ENCODE data around the gene IFITM1. TPM values are rescaled to one million over a fixed set of nuclear protein-coding genes. Genes with fewer than 3 reads are reported as not detected.
"Not testable (repeated sequence)": the region's sequence is repeated elsewhere in the genome, so short reads cannot be mapped to it uniquely, and the experiment has no call there.

Gene IFITM1
- total RNA-seq, 2 experiments from 2014 or later = 36.4 to 72.4 TPM

GRCh38 chr11:331358-332060, 17.7 kb downstream of the IFITM1 start:
- peaks cover 92% of the 10 kb centered on the region for H3K4me1 ChIP-seq (ENCODE audit: insufficient read depth, low read length, poor library complexity, severe bottlenecking)
- H3K4me2 ChIP-seq (ENCODE audit: low read length) = peak overlapping the region; percentile 85
- no peaks in the 10 kb centered on the region for H4K20me1 ChIP-seq (ENCODE audit: insufficient read depth, low read length)
- peak overlapping the region; percentile 61 for H3K4me3 ChIP-seq (ENCODE audit: low read depth, low read length, poor library complexity, severe bottlenecking)
- peaks cover 9% of the 10 kb centered on the region for H3K36me3 ChIP-seq (ENCODE audit: insufficient read depth, low read length)
- H3K79me2 ChIP-seq (ENCODE audit: insufficient read depth, low read depth, low read length) = no peaks in the 10 kb centered on the region
- CTCF ChIA-PET (ENCODE audit: unreplicated experiment) = interaction anchor here (1.3 kb wide), 1 partner anchor 9 kb away, joined by 4 read pairs; no protein-coding TSS in a partner anchor
- intact Hi-C loops (cut with micrococcal nuclease; ENCODE audit: unreplicated experiment) = no loop called here
- POLR2A ChIA-PET = interaction anchor here (0.9 to 5.5 kb wide), 6 partner anchors 8 to 25 kb away, joined by 3 to 63 read pairs (median 10); no protein-coding TSS in a partner anchor
- no peaks in the 10 kb centered on the region for H3K9me2 ChIP-seq (ENCODE audit: insufficient read depth, low read length)
- TF ChIP-seq, protein P1, sequence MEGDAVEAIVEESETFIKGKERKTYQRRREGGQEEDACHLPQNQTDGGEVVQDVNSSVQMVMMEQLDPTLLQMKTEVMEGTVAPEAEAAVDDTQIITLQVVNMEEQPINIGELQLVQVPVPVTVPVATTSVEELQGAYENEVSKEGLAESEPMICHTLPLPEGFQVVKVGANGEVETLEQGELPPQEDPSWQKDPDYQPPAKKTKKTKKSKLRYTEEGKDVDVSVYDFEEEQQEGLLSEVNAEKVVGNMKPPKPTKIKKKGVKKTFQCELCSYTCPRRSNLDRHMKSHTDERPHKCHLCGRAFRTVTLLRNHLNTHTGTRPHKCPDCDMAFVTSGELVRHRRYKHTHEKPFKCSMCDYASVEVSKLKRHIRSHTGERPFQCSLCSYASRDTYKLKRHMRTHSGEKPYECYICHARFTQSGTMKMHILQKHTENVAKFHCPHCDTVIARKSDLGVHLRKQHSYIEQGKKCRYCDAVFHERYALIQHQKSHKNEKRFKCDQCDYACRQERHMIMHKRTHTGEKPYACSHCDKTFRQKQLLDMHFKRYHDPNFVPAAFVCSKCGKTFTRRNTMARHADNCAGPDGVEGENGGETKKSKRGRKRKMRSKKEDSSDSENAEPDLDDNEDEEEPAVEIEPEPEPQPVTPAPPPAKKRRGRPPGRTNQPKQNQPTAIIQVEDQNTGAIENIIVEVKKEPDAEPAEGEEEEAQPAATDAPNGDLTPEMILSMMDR (conservative IDR thresholded peaks at IDR 0.05; ENCODE audit: low read length) = no peak
- peak overlapping the region; percentile 91 for H3K27ac ChIP-seq (ENCODE audit: low read depth, low read length, poor library complexity, severe bottlenecking)
- no TSS peak for BruUV-seq (replicated peaks)
- 0 out of 2 replicates have a peak overlapping the region, but pooled peaks have one; percentile 35 for H2AFZ ChIP-seq (ENCODE audit: low read length)
- H3K9me3 ChIP-seq (ENCODE audit: low read length) = peaks cover 14% of the 10 kb centered on the region
- peak; percentile 78 for DNase-seq (ENCODE audit: low spot score)

- Histone ChIP-seq H3K79me2 (ENCODE audit: insufficient read depth, low read depth, low read length) (no peaks in the 10 kb centered on the region), H3K36me3 (ENCODE audit: insufficient read depth, low read length) (peaks cover 9% of the 10 kb centered on the region), H3K27ac (ENCODE audit: low read depth, low read length, poor library complexity, severe bottlenecking) (peak overlapping the region; percentile 91), H3K9me3 (ENCODE audit: low read length) (peaks cover 14% of the 10 kb centered on the region), H3K9me2 (ENCODE audit: insufficient read depth, low read length) (no peaks in the 10 kb centered on the region), H3K4me1 (ENCODE audit: insufficient read depth, low read length, poor library complexity, severe bottlenecking) (peaks cover 84% of the 10 kb centered on the region), H2AFZ (ENCODE audit: low read length) (no peak overlapping the region), H3K4me3 (ENCODE audit: low read depth, low read length, poor library complexity, severe bottlenecking) (no peak overlapping the region), H3K4me2 (ENCODE audit: low read length) (peak overlapping the region; percentile 45), H4K20me1 (ENCODE audit: insufficient read depth, low read length) (no peaks in the 10 kb centered on the region)
- ChIA-PET POLR2A (no interaction called here), CTCF (ENCODE audit: unreplicated experiment) (no interaction called here)
- peak; percentile 72 for DNase-seq (ENCODE audit: low spot score)
- no TSS peak for BruUV-seq (replicated peaks)
- TF ChIP-seq EZH2phosphoT487 (IDR thresholded peaks at IDR 0.05; ENCODE audit: borderline replicate concordance, low read depth, low read length) = no peak
- TF ChIP-seq, protein P1 (conservative IDR thresholded peaks at IDR 0.05; ENCODE audit: low read length) = no peak
- intact Hi-C loops (cut with micrococcal nuclease; ENCODE audit: unreplicated experiment) = no loop called here
Observed at GRCh38 chr11:332651-333480, 19.0 kb downstream of the IFITM1 start.

GRCh38 chr11:333616-334263, 19.9 kb downstream of the IFITM1 start:
- H3K4me2 ChIP-seq (ENCODE audit: low read length); H3K36me3 ChIP-seq (ENCODE audit: insufficient read depth, low read length); H3K4me3 ChIP-seq (ENCODE audit: low read depth, low read length, poor library complexity, severe bottlenecking); BruUV-seq (replicated peaks); H2AFZ ChIP-seq (ENCODE audit: low read length); DNase-seq (ENCODE audit: low spot score); H3K79me2 ChIP-seq (ENCODE audit: insufficient read depth, low read depth, low read length); POLR2A ChIA-PET; intact Hi-C loops (cut with micrococcal nuclease; ENCODE audit: unreplicated experiment); CTCF ChIA-PET (ENCODE audit: unreplicated experiment); H3K9me2 ChIP-seq (ENCODE audit: insufficient read depth, low read length); H4K20me1 ChIP-seq (ENCODE audit: insufficient read depth, low read length): not testable (repeated sequence)
- Histone ChIP-seq H3K27ac (ENCODE audit: low read depth, low read length, poor library complexity, severe bottlenecking) (peak overlapping the region; percentile 91), H3K4me1 (ENCODE audit: insufficient read depth, low read length, poor library complexity, severe bottlenecking) (peaks cover 78% of the 10 kb centered on the region), H3K9me3 (ENCODE audit: low read length) (peaks cover 14% of the 10 kb centered on the region)

All from OCI-LY7 (cell line).